NCI-H774 (cell line): ENCODE data around the gene MPHOSPH10.
"Not testable (repeated sequence)": the region's sequence is repeated elsewhere in the genome, so short reads cannot be mapped to it uniquely, and the experiment has no call there.

Source experiments
- DNase-seq: peaks from one replicate; lab custom pipeline; 2025; lab: John Stamatoyannopoulos, UW

Gene MPHOSPH10

GRCh38 chr2:71122387-71123298 lies 7.8 kb upstream of the MPHOSPH10 start:
- DNase-seq = no peak

GRCh38 chr2:71125506-71126294 lies 4.7 kb upstream of the MPHOSPH10 start:
- DNase-seq = no peak

GRCh38 chr2:71126957-71127356 lies 3.5 kb upstream of the MPHOSPH10 start:
- no peak for DNase-seq

- DNase-seq = no peak
Observed at GRCh38 chr2:71129114-71129901, 1.1 kb upstream of the MPHOSPH10 start.

- DNase-seq = peak; percentile 65
Observed at GRCh38 chr2:71129902-71130151, 607 bp upstream of the MPHOSPH10 start.

- DNase-seq = no peak
Observed at GRCh38 chr2:71130905-71131244, 441 bp downstream of the MPHOSPH10 start.

- DNase-seq = not testable (repeated sequence)
Observed at GRCh38 chr2:71131387-71132166, 1.1 kb downstream of the MPHOSPH10 start.

- no peak for DNase-seq
Observed at GRCh38 chr2:71133603-71134002, 3.2 kb downstream of the MPHOSPH10 start.

GRCh38 chr2:71136174-71136573 lies 5.7 kb downstream of the MPHOSPH10 start:
- no peak for DNase-seq

- DNase-seq = no peak
Observed at GRCh38 chr2:71143782-71144181, 13.3 kb downstream of the MPHOSPH10 start.

- no peak for DNase-seq
Observed at GRCh38 chr2:71148506-71149063, 18.2 kb downstream of the MPHOSPH10 start.

GRCh38 chr2:71150082-71150816 lies 19.8 kb downstream of the MPHOSPH10 start:
- no peak for DNase-seq

- DNase-seq = no peak
Observed at GRCh38 chr2:71151620-71152019, 21.2 kb downstream of the MPHOSPH10 start.

GRCh38 chr2:71153585-71154224 lies 23.3 kb downstream of the MPHOSPH10 start:
- no peak for DNase-seq

GRCh38 chr2:71154279-71154678 lies 23.8 kb downstream of the MPHOSPH10 start:
- no peak for DNase-seq

GRCh38 chr2:71154798-71155197 lies 24.4 kb downstream of the MPHOSPH10 start:
- no peak for DNase-seq

- no peak for DNase-seq
Observed at GRCh38 chr2:71155846-71156245, 25.4 kb downstream of the MPHOSPH10 start.

- DNase-seq = no peak
Observed at GRCh38 chr2:71156573-71156972, 26.1 kb downstream of the MPHOSPH10 start.

- peak; percentile 17 for DNase-seq
Observed at GRCh38 chr2:71157124-71157793, 26.8 kb downstream of the MPHOSPH10 start.

GRCh38 chr2:71166812-71167211 lies 36.4 kb downstream of the MPHOSPH10 start:
- no peak for DNase-seq
